ENCODE measurements around the gene DNAAF8.

DNA sequence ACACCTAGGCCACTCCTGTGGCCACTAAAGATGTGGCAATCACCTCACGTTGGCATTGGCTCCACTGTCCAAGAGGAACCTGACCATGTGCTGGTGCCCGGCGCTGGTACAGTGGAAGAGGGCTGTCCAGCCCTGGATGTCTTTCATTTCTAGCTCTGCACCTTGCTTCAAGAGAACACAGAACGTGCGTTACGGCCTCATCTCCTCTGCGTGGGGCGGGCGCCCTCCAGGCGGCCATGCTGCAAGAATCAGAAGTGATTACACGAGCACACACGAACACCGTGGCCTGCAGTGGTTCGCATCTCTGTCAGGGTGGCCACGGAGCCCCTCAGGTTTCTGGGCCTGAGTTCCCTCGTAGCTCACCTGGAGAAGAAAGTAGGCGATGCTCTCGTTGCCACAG lies 7.7 kb upstream of the DNAAF8 start:
- TF ChIP-seq CTCF (IDR thresholded peaks at IDR 0.05 in 4 of 5, conservative IDR thresholded peaks at IDR 0.05 in 1 of 5): no peak
- no peak for TF ChIP-seq POLR2A (IDR thresholded peaks at IDR 0.05)

Measured in gastrocnemius medialis (tissue), 4 donors.